Measurements from ENCODE around the gene FAAP20. TPM values are rescaled to one million over a fixed set of nuclear protein-coding genes. Genes with fewer than 3 reads are reported as not detected.

The FAAP20 gene
- total RNA-seq, 1 donor from 2014 or later: 50.6 TPM

DNA sequence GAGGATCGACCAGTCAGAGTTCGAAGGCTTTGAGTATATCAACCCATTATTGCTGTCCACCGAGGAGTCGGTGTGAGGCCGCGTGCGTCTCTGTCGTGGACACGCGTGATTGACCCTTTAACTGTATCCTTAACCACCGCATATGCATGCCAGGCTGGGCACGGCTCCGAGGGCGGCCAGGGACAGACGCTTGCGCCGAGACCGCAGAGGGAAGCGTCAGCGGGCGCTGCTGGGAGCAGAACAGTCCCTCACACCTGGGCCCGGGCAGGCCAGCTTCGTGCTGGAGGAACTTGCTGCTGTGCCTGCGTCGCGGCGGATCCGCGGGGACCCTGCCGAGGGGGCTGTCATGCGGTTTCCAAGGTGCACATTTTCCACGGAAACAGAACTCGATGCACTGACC lies 9.6 kb downstream of the FAAP20 start:
- no peak for TF ChIP-seq CTCF (IDR thresholded peaks at IDR 0.05; ENCODE audit: insufficient read depth, low read length, poor library complexity, severe bottlenecking)
- Histone ChIP-seq H3K36me3 (ENCODE audit: control insufficient read depth, insufficient read depth, low read length) (no peaks in the 10 kb centered on the region), H3K27me3 (ENCODE audit: control insufficient read depth, insufficient read depth, low read length) (no peaks in the 10 kb centered on the region), H3K4me3 (ENCODE audit: low read depth, low read length) (no peak overlapping the region)
- no peak for DNase-seq (ENCODE audit: low read depth)

GRCh38 chr1:2184531-2184930 lies 10.0 kb downstream of the FAAP20 start:
- Histone ChIP-seq H3K36me3 (ENCODE audit: control insufficient read depth, insufficient read depth, low read length) (no peaks in the 10 kb centered on the region), H3K27me3 (ENCODE audit: control insufficient read depth, insufficient read depth, low read length) (no peaks in the 10 kb centered on the region), H3K4me3 (ENCODE audit: low read depth, low read length) (no peak overlapping the region)
- TF ChIP-seq CTCF (IDR thresholded peaks at IDR 0.05; ENCODE audit: insufficient read depth, low read length, poor library complexity, severe bottlenecking): no peak
- no peak for DNase-seq (ENCODE audit: low read depth)

- Histone ChIP-seq H3K4me3 (ENCODE audit: low read depth, low read length) (no peak overlapping the region), H3K36me3 (ENCODE audit: control insufficient read depth, insufficient read depth, low read length) (no peaks in the 10 kb centered on the region), H3K27me3 (ENCODE audit: control insufficient read depth, insufficient read depth, low read length) (no peaks in the 10 kb centered on the region)
- TF ChIP-seq CTCF (IDR thresholded peaks at IDR 0.05; ENCODE audit: insufficient read depth, low read length, poor library complexity, severe bottlenecking): no peak
- no peak for DNase-seq (ENCODE audit: low read depth)
These were observed 10.6 kb downstream of the FAAP20 start for GRCh38 chr1:2183937-2184334.

GRCh38 chr1:2182376-2182775 lies 12.2 kb downstream of the FAAP20 start:
- no peak for DNase-seq (ENCODE audit: low read depth)
- no peak overlapping the region for H3K4me3 ChIP-seq (ENCODE audit: low read depth, low read length)
- no peak for TF ChIP-seq CTCF (IDR thresholded peaks at IDR 0.05; ENCODE audit: insufficient read depth, low read length, poor library complexity, severe bottlenecking)
- H3K36me3 ChIP-seq (ENCODE audit: control insufficient read depth, insufficient read depth, low read length): no peaks in the 10 kb centered on the region
- H3K27me3 ChIP-seq (ENCODE audit: control insufficient read depth, insufficient read depth, low read length): no peaks in the 10 kb centered on the region

GRCh38 chr1:2181752-2182151 lies 12.8 kb downstream of the FAAP20 start:
- no peak overlapping the region for H3K4me3 ChIP-seq (ENCODE audit: low read depth, low read length)
- no peak for DNase-seq (ENCODE audit: low read depth)
- no peak for TF ChIP-seq CTCF (IDR thresholded peaks at IDR 0.05; ENCODE audit: insufficient read depth, low read length, poor library complexity, severe bottlenecking)
- H3K36me3 ChIP-seq (ENCODE audit: control insufficient read depth, insufficient read depth, low read length): no peaks in the 10 kb centered on the region
- H3K27me3 ChIP-seq (ENCODE audit: control insufficient read depth, insufficient read depth, low read length): no peaks in the 10 kb centered on the region

GRCh38 chr1:2181271-2181670 lies 13.3 kb downstream of the FAAP20 start:
- Histone ChIP-seq H3K27me3 (ENCODE audit: control insufficient read depth, insufficient read depth, low read length) (no peaks in the 10 kb centered on the region), H3K36me3 (ENCODE audit: control insufficient read depth, insufficient read depth, low read length) (no peaks in the 10 kb centered on the region), H3K4me3 (ENCODE audit: low read depth, low read length) (no peak overlapping the region)
- no peak for TF ChIP-seq CTCF (IDR thresholded peaks at IDR 0.05; ENCODE audit: insufficient read depth, low read length, poor library complexity, severe bottlenecking)
- DNase-seq (ENCODE audit: low read depth): no peak
